HFF-Myc (cell line): ENCODE results near the gene DELE1.

Experiments
- DNase-seq: peaks from one replicate; pipeline ENCODE4 v3.0.0-alpha.2; 2011; ENCODE audit warnings: low read depth; ENCODE audit errors: extremely low read depth
- H3K4me3 ChIP-seq: replicated peaks from 2 replicates; pipeline ENCODE4 v1.5.1; 2011; ENCODE audit warnings: low read depth, mild to moderate bottlenecking, control low read depth, low read length
- TF ChIP-seq, protein P1 (sequence below): IDR thresholded peaks from 2 replicates; pipeline ENCODE4 v1.5.1; 2012; ENCODE audit warnings: mild to moderate bottlenecking, low read depth, low read length, control low read depth; ENCODE audit errors: missing control alignments

DELE1 gene

DNA sequence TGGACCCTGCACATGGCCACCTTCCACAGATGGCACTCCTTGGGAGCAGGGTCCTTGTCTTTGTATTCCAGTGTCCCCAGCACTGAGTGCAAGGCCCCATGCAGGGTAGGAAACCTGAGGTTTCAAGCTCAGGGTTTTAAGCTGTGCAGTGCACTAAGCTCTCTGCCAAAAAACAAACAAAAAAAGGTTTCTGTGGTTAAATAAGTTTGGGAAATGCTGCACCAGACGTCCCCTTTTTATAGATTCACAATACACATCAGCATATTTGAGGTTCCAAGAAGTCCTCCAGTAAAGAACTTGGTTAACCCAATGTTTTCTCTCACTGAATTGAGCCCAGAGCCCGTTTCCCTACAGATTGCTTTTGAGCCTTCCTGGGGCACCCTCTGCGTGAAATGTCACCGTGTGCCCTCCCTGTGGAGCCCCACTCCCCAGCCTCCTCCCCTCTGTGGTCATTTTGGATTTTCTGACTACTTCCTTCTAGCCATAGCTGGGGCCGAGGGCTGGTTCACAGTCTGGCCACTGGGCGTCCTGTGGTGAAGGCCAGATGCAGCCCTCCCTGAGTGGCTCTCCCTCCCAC is 17.1 kb downstream of the DELE1 start:
- TF ChIP-seq, protein P1, sequence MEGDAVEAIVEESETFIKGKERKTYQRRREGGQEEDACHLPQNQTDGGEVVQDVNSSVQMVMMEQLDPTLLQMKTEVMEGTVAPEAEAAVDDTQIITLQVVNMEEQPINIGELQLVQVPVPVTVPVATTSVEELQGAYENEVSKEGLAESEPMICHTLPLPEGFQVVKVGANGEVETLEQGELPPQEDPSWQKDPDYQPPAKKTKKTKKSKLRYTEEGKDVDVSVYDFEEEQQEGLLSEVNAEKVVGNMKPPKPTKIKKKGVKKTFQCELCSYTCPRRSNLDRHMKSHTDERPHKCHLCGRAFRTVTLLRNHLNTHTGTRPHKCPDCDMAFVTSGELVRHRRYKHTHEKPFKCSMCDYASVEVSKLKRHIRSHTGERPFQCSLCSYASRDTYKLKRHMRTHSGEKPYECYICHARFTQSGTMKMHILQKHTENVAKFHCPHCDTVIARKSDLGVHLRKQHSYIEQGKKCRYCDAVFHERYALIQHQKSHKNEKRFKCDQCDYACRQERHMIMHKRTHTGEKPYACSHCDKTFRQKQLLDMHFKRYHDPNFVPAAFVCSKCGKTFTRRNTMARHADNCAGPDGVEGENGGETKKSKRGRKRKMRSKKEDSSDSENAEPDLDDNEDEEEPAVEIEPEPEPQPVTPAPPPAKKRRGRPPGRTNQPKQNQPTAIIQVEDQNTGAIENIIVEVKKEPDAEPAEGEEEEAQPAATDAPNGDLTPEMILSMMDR, result no peak
- no peak for DNase-seq
- H3K4me3 ChIP-seq, result no peak overlapping the region

DNA sequence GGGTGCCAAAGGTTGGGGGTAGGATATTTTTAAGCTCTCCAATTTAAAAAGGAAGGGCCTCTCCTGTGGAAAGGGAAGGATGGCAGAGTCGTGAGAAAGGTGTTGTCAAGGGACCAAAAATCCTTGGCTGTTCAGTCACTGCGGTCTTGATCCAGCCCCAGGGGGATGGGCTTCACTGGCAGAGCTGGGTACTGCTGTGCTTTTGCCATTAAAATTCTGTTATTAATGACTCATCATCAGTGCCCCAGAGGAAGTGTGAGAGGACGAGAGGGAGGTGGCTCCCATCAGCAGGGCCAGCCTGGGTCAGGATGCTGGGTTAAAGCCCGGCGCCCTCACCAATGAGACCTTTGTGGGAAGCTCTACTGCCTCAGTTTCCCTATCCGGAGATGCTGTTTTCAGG is 17.6 kb downstream of the DELE1 start:
- DNase-seq, result peak; percentile 10
- no peak overlapping the region for H3K4me3 ChIP-seq
- TF ChIP-seq, protein P1, result no peak

DNA sequence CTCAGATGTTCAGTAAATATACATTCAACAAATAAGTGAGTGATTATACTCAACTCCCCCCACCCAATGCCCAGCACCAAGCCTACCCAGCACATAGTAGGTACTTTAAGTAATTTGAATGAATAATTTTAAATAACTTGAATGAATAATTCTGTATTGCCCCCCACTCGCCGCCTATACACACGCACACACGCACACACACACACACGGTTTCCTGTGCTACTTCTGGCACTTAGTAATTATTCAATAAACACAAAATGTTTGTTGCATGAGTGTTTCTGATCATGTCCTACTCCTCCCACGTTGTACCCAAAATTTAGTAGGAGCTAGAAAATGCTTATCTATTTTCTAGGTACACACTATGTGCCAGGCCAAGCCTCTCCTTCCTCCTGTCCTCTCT is 18.1 kb downstream of the DELE1 start:
- DNase-seq, result no peak
- TF ChIP-seq, protein P1, result no peak
- H3K4me3 ChIP-seq, result no peak overlapping the region

DNA sequence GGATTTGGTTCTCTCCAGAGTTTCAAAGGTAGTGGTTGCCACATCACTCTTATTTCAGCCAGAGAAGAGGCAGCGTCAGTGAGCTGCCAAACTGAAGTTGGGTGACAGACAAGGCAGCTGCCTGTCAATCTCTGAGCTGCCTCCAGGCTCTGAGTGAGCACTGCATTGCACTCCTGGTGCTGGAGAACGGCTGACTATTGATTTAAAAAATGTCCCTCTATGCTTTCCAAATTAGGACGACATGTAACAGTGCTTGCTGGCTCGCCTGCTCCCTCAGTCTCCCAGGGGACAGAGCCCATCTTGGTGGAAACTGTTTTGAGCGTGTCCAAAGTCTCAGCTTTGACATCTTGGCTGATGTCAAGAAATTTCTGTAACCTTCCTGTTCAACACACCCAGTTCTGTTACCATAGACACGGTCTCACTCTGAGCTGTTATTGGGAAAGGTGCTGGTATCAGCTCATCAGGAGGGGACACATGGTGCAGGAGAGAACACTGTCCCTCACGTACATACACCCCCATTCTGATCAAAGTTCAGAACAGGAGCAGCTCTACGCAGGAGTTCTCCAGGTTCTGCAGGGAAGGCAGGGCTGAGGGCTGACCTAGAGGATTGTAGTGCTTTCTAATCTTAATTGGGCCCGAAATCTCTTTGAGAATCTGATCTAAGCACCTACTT is 18.6 kb downstream of the DELE1 start:
- DNase-seq, result no peak
- no peak overlapping the region for H3K4me3 ChIP-seq
- TF ChIP-seq, protein P1, result no peak

DNA sequence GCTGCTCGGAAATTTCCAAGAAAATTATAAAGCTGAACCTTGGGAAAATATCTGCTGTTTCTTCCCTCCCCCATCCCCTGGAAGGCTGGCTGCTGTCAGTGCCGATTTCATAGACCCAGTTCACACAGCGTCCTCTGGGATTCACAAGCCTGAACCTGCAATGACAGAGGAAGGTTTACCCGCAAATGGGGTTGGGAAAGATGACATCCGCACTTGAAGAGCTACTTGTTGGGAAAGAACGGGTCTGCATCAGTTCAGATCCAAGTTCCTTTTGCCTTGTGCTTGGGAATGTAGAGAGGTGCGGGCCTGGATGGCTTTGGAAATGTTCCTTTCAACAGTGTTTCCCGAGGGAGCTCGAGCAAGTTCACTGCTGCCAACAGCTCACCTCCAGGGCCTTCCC is 20.4 kb downstream of the DELE1 start:
- no peak overlapping the region for H3K4me3 ChIP-seq
- TF ChIP-seq, protein P1, result no peak
- DNase-seq, result no peak

DNA sequence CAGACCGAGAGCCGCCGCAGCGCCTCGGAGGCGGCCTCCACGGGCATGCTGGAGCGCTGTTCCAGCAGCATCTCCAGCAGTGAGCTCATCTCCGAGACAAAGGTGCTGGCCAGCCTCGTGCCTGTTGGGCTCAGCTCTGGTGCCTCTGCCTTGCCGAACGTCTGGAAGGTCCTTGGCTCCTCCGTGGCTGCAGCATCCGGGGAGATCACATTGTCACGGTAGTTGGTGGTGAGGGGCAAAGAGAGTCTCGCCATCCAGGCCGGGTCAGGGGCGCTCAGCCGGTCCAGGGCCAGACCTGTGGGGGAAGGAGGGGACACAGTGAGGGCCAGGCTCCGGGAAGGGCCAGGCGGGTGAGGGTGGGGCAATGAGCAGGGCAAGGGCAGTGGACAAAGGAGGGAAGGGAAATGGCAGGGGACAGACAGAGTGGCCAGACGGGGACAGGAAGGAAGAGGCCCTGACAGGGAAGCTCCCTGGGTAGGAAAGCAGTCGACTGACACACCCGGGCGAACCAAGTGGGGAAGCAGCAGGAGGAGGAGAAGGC is 21.9 kb downstream of the DELE1 start:
- H3K4me3 ChIP-seq, result no peak overlapping the region
- TF ChIP-seq, protein P1, result no peak
- no peak for DNase-seq
